NCI-H2029 treated with DMSO at 0.1 percent for 48 hours (cell line): ENCODE results near the gene OTUB1.

Experiments used
- DNase-seq: peaks from one replicate; lab custom pipeline; 2025; lab: John Stamatoyannopoulos, UW

Gene OTUB1

GRCh38 chr11:63974259-63975143, 11.7 kb upstream of the OTUB1 start, which contains the start of gene COX8A:
TSS of gene COX8A (plus strand) at chr11:63974620. CDS start at chr11:63974681, 61 bp downstream.
- DNase-seq: peak; percentile 97

DNA sequence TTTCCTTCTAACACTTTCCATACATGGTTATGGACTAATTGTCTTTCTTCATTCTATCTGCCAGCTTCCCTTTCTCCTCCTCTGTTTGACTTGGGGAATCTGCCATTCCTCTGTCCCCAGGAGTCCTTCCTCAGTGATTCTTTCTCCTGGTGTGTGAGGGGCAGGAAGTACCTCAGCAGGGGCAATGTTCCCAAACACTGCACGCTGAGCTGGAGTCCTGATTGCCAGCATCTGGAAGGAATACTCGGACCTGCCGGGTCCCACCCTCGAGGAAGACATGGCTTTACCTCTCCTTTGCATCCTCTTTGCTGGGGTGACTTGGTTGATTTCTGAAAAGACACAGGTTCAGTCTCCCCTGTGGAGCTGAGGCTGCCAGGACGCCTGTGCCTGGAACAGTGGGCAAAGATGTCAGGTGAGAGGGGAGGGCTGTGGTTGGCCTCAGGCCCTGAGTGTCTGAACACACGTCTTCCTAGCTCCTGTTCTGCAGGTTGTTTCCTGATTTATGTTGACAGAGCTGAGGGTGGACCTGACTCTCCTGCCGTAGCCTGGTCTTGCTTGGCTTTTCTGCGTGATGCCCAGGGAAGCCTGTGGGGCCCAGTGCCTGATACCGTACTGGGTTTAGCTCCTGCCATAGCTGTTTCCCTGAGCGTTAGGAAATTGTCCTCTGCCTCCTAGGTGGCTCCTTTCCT, 7.5 kb upstream of the OTUB1 start:
- DNase-seq: no peak

DNA sequence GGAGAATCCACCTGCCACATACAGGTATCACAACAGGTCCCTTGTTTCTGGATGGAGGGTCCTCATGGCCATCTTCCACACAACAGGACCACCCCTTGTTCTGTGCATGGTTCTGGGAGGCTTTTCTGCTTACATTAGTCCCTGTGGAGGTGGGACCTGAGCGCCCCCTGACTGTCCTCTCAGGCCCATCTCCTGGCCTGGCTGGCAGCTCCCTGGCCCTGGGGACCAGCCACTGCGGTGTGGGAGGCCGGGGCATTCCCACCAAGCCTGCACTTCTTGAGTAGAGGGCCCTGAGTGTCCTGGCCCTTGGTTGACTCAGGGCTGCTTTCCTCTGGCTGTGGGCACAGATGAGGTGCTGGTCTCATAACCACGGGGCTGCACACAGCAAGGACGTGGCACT, 6.8 kb upstream of the OTUB1 start:
- no peak for DNase-seq

GRCh38 chr11:63985812-63986155, 454 bp upstream of the OTUB1 start:
- no peak for DNase-seq

- no peak for DNase-seq
These were observed 785 bp downstream of the OTUB1 start for GRCh38 chr11:63986932-63987513.

- DNase-seq: no peak
These were observed 5.3 kb downstream of the OTUB1 start for GRCh38 chr11:63991558-63991957.

GRCh38 chr11:63993100-63993499, 6.9 kb downstream of the OTUB1 start:
- DNase-seq: no peak

- no peak for DNase-seq
These were observed 7.8 kb downstream of the OTUB1 start for GRCh38 chr11:63993993-63994392.

DNA sequence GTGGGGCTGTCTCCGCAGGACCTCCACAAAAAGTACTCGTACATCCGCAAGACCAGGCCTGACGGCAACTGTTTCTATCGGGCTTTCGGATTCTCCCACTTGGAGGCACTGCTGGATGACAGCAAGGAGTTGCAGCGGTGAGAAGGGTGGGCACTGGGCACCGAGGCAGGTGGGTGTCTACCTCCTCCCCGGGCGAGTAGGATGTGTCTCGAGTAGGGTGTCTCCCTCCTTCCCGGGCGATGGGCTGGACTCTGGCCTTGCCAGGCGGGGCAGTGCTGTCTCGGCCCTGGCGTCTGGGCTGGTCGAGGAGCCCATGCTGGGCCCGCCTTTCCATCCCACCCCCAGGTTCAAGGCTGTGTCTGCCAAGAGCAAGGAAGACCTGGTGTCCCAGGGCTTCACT, 10.3 kb downstream of the OTUB1 start:
- DNase-seq: no peak

GRCh38 chr11:63997104-63997700, 11.0 kb downstream of the OTUB1 start:
- DNase-seq: no peak

GRCh38 chr11:63997801-63998337, 11.6 kb downstream of the OTUB1 start:
- no peak for DNase-seq

DNA sequence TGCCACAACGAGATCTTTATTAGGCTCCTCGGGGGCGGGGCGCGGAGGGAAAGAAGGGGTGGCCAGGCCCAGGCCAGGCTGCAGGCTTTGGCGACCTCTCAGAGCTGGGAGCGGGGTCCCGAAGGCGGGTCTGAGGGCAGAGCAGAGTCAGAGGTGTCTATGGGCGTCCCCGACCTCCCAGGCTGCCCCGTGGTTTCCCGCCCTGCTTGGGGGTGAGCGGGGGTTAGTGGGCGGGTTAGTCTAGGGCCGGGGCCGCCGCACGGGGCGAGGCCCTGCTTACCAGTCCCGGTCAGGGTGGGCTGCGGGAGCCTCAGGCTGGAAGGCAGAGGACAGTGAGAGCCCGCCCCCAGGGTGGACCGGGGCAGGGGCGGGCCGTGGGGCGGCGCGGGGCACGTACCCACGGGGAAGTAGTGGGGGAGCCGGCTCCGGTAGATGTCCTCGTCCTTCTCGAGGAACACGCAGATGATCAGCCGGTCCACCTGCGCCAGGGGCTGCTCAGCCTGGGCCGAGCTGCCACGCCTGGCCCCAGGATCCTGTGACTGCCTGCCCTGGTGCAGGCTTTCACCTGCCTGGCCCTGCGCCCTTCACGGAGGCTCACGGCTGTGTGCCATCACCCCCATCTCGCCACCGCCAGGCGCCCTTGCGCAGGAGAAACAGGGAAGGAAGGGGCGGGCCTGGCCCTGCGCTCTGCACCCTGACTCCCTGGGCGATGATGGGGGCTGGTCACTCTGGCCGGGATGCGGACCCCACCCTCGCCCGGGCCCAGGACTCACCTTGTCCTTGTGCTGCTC, 12.5 kb downstream of the OTUB1 start:
- DNase-seq: no peak

DNA sequence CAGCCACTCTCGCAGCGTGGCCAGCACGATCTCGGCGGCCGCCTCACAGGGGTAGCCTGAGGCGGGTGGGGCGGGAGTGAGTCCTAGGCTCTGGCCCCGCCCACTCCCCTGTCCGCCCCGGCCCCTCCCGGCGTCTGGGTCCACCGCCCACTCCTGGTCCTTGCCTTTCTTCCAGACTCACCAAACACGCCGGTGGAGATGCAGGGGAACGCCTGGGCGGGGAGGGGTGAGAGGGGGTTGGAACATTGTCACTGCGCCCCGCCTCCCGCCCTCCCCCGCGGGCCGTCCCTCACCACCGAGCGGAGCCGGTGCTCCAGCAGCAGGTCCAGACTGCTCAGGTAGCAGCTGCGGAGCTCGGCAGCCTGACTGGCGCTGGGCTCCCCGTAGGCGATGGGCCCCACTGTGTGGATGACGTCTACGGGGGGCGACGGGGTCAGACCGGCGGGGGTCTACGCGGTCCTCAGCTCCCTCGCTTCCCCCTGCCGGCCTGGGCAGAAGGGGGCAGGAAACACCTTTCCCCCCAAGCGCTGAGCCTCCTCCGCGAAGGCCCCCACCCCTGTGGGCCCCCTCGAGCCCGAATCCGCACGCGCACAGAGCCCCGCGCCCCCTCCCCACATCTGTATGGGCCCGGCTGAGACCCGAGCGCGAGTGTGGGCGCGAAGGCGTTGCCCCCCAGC, 13.2 kb downstream of the OTUB1 start:
- DNase-seq: peak; percentile 78

- DNase-seq: no peak
These were observed 13.9 kb downstream of the OTUB1 start for GRCh38 chr11:64000026-64000739.

DNA sequence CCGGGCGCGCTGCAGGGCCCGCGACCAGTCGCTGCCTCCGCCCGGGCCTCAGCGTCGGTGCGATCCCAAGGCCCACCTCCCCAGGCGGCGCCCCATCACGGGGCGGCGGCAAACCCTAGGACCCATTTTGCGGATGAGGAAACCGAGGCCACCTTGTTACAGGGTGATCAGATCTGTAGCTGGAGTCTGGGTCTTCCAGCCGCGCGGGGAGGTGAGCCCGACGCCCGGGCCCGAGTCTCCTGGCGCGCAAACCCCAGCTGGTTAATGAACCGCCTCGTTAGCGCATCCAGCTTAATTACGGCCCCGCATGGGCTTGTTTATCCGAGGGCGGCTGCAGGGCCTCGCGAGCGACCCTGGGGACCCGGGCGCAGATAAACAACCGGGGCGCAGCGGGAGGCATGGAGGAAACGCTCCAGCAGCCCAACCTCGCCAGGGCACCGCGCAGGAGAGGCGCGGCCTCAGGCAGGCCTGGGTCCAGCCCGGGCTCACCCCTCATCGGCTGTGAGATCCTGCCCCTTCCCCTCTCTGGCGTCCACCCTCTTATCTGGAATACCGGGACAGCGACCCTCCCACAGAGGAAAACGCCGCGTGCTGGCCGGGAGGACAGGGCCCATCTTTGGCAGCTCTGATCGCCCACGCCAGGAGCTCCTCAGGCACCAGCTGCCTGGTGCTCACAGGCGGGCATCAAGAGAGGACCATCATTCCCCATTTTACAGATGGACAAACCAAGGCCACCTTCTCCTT, 14.7 kb downstream of the OTUB1 start:
- no peak for DNase-seq

DNA sequence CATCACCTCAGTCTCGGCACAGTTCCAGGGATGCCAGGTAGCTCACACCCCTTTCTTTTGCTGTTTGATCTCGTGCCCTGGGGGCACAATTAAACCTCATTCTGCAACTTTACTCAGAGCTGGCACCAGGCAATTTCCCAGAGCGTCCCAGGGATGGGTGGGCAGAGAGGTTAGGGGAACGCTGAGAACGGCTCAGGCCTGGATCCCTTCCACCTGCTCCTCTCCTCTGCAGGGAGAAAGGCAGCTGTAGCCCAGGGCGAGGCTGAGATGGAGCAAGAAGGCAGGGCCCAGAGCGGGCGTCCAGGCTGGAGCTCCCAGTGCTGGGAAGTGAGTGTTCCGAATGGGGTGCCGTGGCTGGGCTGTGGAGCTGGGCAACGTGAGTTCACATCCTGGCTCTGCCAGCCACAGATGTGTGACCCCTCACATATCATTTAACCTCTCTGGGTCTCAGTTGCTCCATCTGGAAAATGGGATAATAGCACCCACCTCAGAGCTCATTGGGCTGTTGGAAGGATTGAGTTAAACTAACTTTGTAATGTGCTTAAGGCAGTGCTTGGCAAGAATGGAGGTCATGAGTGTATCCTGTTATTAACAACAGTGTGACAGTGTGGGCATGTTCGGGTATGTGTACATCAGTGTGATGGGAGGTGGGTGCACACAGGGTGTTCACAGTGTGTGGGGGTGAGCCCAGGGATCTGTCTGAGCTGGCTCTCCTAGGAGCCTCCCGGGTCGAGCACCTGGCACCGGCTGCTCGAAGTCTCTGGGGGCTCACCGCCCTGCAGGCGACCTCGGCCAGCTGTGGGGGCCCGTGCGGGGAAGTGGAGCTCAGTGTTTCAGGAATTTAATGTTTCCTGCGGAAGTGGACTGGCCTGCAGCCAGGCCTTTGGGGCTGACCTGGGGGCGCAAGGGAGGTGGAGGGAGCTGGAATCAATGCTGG, 15.5 kb downstream of the OTUB1 start:
- DNase-seq: no peak

DNA sequence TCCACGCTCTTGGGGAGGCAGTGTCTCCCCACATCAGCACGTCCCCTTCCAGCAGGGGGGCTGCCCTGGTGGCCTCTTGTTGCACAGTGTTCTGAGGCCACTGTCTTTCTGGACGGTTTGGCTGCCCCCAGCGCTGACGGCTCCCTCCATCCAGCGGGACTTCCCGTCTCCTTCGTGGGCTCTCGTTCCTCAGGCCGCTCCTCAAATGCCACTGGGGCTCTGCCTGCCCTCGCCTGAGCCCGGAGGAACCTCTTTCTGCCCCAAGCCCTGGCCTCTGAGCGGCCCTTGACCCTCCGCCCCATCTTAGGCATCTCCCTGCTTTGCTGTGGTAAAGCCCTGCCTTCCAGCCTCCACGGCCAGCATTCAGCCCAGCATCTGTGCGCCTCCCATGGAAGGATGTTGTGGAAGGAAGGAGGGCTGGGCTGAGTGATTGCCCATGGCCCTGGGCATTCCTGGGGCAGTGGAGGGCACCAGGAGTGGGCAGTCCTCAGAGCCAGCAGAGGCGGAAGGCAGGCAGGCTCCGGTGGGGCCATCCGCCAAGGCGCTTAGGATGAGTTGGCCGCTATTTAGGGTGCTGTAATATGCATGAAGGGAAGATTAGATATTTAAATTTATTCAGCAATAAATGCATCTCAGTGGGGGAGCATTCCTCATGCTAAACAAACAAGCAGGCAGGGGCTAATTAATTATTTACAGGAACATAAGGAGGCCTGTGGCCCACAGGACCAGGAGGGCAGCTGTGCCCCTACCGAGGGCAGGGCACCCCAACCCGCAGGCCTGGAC, 17.8 kb downstream of the OTUB1 start:
- no peak for DNase-seq

DNA sequence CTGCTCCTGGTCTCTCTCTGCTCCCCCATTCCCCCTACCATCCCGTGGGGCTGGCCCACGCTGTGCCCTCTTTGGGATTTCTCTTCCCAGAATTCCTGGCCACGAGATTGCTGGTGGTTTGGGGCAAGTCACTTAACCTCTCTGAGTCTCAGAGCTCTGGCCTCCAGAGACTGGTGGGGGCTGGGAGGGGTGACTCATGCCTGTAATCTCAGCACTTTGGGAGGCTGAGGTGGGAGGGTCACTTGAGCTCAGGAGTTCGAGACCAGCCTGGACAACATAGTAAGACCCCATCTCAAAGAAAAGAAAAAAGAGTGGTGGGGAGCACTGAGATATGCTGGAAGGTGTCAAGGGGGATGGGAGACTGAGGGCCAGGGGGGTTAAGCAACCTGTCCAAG, 18.3 kb downstream of the OTUB1 start:
- DNase-seq: no peak
